GM21825 (cell line): ENCODE data around the gene ABCC1.
A peak's percentile ranks its signal among the peaks of the same experiment; 100 is the strongest.

Source experiments
- ATAC-seq: cut with Tn5 transposase; IDR thresholded peaks from one replicate; pipeline ENCODE4 v1.9.1; 2021; ENCODE audit warnings: mild to moderate bottlenecking, moderate library complexity; ENCODE audit not compliant: unreplicated experiment

The ABCC1 gene

DNA sequence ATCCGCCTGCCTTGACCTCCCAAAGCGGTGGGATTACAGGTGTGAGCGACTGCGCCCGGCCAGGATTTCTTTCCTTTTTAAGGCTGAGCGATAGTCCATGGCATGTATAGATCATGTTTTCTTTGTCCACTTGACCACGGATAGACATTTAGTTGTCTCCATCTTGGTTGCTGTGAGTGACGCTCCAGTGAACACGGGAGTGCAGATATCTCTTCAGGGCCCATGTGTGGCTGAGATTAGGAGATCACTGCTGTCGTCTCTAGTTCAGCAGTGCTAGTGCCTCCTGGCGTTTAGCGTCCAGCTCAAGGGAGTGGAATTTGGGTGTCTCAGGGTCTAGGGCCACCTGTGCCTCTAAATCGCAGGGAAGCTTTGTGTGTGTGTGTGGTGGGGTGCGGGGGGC lies 41.5 kb downstream of the ABCC1 start:
- no peak for ATAC-seq

DNA sequence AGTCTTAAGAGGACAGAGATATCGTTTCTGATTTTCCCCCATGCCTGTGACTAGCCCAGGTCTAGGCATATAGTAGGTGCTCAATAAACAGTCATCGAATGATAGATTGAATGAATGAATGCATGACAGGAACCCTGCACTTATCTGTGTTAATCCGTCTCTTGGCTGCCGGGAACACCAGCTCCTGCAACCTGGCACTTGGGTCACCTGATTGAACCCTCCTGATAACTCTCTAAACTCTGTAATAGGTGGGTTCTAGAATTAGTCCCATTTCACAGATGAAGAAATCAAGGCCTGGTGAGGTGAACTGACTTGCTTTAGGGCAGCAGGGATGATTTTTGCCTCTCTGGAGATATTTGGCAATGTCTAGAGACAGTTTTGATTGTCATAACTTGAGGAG lies 43.7 kb downstream of the ABCC1 start:
- no peak for ATAC-seq

DNA sequence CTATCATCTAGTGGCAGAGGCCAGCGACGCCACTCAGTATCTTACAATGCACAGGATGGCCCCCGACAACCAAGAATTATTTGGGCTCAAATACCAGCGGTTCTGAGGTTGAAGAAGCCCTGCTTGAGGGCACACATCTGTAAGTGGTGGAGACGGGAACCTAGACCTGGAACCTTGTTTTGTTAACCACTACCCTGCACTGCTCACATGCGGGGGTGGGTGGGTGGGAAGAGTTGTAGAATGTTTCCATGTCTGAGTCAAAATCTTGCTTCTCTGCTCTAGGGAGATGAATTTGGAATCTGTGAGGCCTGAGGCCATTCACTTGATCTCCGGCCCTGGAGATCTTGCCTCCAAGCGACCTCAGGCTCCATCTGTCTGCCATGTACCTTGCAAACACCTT lies 44.1 kb downstream of the ABCC1 start:
- no peak for ATAC-seq

DNA sequence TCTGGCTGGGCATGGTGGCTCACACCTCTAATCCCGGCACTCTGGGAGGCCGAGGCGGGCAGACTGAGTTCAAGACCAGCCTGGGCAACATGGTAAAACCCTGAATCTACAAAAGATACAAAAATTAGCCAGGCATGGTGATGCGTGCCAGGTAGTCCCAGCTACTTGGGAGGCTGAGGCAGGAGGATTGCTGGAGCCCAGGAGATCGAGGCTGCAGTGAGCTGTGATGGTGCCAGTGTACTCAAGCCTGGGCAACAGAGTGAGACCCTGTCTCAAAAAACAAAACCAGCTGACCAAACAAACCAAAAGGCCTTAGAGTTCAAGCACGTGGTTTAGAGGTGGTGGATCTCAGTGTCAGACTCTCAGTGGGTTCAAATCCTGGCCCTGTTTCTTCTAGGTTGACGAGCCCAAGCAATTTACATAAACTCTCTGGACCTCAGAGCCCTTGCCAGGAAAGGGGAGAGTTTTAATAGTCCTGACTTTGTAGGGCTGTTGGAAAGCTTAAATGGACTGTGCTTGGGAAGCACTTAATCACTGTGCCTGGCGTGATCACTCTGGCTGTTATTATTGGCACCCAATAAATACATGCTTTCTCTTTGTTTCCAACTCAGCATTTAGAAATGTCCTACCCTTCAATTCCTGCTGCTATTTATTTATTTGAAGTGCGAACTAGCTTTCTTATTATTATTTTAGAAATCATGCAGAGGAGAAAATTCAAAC lies 44.7 kb downstream of the ABCC1 start:
- ATAC-seq = no peak

DNA sequence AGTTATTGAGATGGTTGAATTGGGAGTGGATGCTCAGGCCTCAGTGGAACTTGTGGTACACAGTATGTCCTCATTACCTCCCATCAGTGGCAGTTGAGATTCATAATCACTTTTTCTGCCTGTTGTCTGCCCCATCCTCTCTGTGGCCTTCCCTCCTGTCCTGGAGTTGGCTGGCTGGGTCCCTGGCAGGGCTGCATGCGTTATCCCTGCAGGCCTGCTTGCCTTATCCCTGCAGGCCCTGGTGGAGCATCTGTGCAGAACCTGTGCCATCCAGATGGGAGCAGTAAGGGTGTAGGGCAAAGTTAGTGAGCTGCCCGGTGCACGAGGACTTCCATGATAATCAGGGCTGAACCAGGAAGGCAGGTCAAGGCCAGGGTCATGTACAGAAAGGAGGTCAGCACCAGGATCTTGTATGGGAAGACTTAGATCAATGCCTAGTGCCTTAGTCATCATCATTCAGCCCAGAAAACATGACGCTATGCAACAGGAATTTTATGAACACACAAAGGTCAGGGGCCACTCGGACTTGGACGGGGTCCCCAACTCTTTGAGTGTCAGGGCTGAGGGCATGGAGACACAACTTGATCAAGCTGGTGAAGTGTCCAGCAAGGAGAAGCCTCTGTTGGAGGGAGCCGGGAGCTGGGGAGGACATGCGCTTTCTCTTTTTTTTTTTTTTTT lies 47.2 kb downstream of the ABCC1 start:
- no peak for ATAC-seq

DNA sequence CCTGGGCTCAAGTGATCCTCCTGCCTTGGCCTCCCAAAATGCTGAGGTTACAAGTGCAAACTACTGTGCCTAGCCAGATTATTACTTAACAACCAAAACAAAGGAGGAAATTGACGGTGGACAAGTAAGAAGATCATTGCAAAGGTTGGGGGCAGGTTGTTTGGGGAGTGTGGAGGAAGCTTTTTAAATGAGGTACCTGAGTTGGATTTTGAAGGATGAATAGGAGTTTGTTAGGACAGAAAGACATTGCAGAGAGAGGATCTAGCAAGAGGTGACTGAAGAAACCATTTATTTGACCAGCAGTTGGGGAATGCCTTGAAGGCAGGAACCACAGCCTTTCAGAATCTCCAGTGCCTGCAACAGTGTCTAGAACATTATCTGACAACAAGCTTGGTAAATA lies 51.3 kb downstream of the ABCC1 start:
- no peak for ATAC-seq

DNA sequence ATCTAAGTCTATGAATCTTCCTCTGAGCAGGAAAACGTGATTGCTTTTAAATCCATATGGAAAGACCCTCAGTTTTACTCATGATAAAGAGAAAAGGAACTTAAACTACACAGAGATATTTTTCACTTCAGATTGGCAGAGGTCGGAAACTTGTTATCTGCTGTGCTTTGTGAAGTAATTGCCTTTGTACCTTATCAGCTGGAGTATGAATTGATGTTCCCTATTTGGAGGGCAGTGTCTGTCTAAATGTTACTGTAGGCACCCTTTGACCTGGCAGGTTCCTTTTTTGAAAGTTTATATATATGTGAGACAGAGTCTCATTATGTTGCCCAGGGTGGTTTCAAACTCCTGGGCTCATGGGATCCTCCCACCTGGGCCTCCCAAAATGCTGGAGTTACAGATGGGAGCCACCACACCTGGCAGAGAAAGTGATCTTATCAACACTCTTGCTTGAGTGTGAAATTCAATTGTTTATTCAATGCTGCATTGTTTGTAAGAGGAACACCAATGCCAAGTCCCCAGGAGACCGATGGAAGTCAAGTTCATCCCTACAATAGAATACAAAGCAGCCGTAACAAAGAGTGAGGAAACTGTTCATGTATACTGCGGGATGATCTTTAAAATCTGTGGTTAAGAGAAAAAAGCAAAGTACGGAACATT lies 52.3 kb downstream of the ABCC1 start:
- ATAC-seq = no peak

DNA sequence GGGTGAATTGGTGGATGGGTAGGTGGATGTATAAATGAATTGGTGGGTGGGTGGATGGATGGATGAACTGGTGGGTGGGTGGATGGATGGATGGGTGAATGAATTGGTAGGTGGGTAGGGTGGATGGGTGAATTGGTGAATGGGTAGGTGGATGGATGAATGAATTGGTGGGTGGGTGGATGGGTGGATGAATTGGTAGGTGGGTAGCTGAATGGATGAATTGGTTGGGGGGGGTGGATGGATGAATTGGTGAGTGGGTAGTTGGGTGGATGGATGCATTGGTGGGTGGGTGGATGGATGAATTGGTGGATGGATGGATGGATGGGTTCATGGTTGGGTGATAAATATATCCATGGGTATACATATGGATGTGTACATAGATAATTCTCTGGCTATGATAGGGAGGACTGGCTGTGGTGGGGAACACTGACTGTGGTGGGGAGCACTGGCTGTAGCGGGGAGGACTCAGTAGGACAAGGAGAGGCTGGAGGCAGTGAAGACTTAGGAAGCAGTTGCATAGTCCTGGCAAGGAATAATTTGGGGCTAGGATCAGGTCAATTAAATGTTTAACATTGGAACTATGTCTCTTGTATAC lies 54.4 kb downstream of the ABCC1 start:
- ATAC-seq = no peak

DNA sequence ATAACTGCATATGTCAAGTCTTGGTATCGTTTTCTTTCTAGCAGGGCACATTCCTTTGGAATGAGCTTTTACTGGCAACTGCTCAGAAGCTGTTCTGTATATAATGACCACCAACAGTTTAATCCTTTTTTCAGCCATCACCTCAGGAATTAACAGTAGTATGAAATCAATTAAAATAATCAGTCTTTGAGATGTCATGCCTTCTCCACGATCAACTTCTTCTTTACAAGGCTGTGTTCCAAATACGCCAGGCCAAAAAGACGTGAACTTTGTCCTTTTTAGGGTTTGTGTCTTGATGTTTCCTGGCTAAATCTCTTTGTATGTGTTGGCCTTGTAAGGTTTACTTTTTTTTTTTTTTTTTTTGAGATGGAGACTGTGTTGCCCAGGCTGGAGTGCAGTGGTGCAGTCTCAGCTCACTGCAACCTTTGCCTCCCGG lies 54.9 kb downstream of the ABCC1 start:
- ATAC-seq = no peak

DNA sequence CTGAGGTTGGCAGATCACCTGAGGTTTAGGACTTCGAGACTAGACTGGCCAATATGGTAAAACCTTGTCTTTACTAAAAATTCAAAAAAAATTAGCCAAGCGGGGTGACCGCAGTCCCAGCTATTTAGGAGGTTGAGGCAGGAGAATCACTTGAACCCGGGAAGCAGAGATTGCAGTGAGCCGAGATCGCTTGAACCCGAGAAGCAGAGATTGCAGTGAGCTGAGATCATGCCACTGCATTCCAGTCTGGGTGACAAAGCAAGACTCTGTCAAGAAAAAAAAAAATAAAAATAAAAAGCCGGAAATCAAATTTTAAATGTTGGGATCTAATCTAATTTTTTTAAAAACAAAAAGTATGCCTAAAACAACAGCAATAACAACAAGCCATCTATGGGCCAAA lies 56.3 kb downstream of the ABCC1 start:
- ATAC-seq = no peak

DNA sequence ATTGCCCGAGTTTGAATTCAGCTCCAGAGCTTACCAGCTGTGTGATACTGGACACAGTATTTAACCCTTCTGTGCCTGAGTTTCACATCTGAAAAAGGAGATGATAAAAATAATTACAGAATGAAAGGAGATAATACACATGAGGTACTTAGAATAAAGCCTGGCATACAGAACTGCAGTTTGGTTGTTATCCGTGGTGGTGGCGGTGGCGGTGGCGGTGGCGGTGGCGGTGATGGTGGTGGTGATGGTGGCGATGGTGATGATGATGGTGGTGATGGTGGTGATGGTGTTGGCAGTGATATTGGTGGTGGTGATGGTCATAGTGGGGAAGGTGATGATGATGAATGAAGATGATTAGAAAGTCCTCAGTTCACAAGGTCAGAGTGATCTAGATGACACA lies 57.2 kb downstream of the ABCC1 start:
- no peak for ATAC-seq

DNA sequence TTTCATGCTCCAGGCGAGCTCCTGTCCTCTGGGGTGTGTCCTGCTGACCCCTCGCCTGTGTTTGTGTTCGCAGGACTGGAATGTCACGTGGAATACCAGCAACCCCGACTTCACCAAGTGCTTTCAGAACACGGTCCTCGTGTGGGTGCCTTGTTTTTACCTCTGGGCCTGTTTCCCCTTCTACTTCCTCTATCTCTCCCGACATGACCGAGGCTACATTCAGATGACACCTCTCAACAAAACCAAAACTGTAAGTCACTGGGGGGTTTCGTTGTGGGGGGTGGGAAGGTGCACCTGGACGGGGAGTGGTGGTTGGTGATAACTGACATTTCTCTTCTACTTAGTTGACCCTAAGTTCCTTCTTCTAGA lies 58.3 kb downstream of the ABCC1 start:
- peak; percentile 52 for ATAC-seq

DNA sequence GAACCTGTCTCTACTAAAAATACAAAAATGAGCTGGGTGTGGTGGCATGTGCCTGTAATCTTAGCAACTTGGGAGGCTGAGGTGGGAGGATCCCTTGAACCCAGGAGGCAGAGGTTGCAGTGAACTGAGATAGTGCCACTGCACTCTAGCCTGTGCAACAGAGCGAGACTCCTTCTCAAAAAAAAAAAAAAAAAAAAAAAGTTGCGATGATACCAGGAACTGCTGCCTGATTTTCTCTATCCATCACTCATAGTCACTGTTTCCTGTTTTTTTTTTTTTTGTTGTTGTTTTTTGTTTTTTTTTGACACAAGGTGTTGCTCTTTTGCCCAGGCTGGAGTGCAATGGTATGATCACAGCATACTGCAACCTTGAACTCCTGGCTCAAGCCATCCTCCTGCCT lies 59.2 kb downstream of the ABCC1 start:
- ATAC-seq = no peak

DNA sequence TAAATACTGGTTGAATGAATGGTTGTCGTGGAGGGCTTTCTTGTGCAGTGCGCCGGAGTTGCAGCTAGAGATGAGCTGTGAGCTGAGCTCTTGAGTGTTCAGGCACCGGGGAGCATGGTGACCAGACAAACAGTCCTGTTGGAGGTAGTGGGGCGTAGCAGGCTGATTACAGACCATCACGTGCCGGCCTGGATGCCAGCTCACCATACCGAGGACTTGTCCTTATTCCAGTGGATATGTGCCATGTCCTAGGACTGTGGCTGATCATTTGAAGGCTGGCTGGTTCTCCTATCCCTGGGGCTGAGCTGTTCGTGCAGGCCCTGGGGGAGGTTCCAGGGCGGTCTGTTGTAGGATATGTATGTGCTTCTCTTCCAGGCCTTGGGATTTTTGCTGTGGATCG lies 60.0 kb downstream of the ABCC1 start:
- no peak for ATAC-seq

DNA sequence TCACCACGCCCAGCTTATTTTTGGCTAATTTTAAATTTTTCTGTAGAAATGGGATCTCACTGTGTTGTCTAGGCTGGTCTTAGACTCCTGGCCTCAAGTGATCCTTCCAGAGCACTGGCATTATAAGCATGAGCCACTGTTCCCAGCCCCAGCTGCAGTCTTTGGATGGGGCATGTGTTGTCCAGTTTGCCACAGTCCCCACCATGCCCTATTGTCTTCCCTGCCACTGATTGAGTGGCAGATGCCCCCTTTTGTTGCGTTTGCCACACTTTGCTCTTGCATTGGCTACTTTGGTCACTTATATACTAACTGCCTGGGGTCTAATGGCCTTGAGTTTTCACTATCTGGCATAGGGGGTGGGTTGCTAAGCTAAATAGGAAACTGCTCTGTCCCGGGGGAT lies 60.8 kb downstream of the ABCC1 start:
- ATAC-seq = no peak

DNA sequence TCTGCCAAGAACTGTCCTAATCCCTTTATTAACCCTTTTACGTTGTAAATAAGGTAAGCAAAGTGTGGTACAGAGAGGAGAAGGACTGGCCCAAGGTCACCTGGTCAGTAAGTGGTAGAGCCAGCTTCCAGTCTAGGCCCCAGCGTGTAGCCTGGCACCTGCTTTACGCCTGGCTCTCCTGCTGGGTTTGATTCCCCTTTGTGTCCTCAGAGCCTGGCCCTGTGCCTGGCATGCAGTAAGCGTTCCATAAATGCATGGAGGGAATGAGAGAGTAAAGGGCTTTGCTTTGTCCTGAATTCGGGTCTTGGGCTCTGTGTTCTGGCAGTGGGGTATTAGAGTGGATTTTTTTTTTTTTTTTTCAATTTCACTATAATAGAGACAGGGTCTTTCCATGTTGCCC lies 62.7 kb downstream of the ABCC1 start:
- ATAC-seq = no peak

DNA sequence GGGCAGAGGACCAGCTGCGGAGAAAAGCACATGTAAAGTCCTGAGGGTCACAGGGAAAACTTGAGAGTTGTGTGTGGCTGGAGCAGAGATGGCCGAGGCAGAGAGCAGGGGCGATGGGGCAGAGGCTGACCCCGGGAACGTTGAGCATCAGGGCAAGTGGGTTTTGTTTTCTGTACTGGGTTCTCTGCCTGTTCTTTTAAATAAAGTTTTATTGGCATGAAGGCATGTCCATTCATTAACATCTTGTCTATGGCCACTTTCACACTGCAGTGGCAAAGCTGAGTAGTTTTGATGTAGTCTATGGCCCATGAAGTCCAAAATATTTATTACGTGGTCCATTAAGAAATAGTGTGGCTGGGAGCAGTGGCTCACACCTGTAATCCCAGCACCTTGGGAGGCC lies 64.4 kb downstream of the ABCC1 start:
- no peak for ATAC-seq

DNA sequence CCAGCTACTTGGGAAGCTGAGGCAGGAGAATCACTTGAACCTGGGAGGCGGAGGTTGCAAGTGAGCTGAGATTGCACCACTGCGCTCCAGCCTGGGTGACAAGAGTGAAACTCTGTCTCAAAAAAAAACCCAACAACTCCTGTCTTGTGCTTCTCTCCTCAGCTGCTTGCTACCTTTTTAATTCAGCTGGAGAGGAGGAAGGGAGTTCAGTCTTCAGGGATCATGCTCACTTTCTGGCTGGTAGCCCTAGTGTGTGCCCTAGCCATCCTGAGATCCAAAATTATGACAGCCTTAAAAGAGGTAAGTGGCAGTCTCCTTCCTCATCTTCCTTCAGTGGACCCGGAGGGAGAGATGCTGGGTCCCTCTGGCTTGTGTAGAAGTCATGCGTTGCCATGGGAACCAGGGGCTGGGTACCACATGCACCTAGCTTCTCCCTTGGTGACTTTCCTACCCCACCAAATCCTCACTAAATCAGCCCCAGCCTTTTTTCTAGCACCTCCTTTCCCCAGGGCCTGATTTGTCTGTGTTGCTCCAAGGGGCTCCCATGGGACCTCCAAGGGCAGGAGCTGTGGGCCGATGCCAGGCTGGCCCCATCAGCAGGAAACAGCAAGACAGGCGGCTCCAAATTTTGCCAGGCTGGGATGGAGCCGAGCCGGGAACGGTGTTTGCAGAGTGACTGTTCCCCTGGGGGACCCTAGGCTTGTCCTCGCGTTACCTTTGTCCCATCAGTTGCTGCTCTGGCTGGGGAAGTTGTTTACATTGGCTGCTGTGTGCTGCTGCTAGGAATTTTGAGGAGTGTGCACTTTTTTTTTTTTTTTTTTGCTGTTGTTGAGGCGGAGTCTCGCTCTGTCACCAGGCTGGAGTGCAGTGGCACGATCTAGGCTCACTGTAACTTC lies 65.2 kb downstream of the ABCC1 start:
- no peak for ATAC-seq

DNA sequence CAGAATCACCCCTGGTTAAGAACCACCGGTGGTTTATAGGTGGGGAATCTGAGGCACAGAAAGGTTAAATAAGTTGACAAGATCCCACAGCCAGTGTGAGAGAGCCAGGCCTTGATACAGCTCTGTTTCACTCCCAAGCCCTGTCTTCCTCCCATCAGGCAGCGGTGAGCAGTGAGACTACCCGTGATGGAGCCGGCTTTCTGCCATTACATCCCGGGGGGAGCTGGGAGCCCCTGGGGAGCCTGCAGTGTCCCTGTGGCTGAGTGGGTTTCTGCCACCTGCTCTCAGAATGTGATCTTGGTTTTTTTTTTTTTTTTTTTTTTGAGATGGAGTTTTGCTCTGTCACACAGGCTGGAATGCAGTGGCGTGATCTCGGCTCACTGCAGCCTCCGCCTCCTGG lies 66.4 kb downstream of the ABCC1 start:
- no peak for ATAC-seq

DNA sequence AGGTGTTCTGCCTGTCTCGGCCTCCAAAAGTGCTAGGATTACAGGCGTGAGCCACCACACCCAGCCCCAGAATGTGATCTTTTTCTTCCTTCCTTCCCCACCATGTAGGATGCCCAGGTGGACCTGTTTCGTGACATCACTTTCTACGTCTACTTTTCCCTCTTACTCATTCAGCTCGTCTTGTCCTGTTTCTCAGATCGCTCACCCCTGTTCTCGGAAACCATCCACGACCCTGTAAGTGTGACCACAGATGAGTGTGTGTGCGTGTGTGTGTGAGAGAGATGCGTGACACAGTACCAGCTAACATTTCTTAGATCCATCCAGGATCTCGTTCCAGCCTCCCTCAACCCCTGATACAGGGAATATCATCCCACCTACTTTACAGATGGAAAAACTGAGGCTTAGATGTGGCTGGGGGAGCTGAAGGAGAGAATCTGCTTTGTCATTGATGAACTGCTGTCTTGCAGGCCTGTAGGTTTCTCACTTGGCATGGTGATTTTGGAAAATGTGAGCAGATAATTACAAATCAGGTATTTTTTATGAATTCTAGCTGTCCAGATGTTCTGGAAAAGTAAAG lies 67.1 kb downstream of the ABCC1 start:
- ATAC-seq = no peak

DNA sequence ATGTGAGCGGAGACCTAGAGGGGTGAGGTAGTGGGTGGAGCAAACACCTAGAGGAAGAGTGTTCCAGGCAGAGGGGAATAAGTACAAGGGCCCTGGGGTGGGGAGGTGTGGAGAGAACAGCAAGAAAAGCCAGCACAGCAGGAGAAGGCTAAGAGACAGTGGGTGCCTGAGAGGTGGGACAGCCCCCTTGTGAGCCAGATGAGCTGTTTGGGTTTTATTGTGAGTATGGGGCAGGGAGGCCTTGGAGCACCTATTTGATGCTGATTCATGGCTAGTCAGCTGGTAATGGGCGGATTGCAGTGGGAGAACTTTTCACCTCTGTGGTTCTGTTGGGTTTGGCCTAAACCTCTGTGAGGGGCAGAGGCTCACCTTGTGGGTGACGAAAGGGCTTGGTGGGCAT lies 68.4 kb downstream of the ABCC1 start:
- no peak for ATAC-seq
